Lung (tissue), 12 donors: ENCODE measurements around the gene BATF. TPM values are rescaled to one million over a fixed set of nuclear protein-coding genes. Genes with fewer than 3 reads are reported as not detected.

Source experiments
- ATAC-seq: fragments of 200-7000 bp; cut with Tn5 transposase; one replicate; pipeline ENCODE4 v1.9.1; 2020; ENCODE audit warnings: moderate number of reproducible peaks; ENCODE audit not compliant: insufficient read depth, low FRiP score
- DNase-seq, 3 donors: peaks; one replicate each; pipeline ENCODE4 v3.0.0-alpha.2; 2013 to 2017
- H3K27ac ChIP-seq, 2 donors: one replicate each; pipeline ENCODE4 v1.5.1; 2013; ENCODE audit warnings: mild to moderate bottlenecking in 2 of 2, moderate library complexity in 2 of 2, control low read depth in 1 of 2, inconsistent platforms in 1 of 2, low read depth in 1 of 2, low read length in 1 of 2
- H3K27me3 ChIP-seq, 3 donors: one replicate each; pipeline ENCODE4 v1.5.1; 2013; ENCODE audit warnings: low read length in 2 of 3; ENCODE audit not compliant: control insufficient read depth in 3 of 3, insufficient read depth in 3 of 3
- H3K36me3 ChIP-seq, 4 donors: one replicate each; pipeline ENCODE4 v1.5.1; 2013; ENCODE audit warnings: low read length in 4 of 4, mild to moderate bottlenecking in 1 of 4, moderate library complexity in 1 of 4; ENCODE audit not compliant: control insufficient read depth in 4 of 4, insufficient read depth in 4 of 4
- H3K4me1 ChIP-seq, 5 donors: one replicate each; pipeline ENCODE4 v1.5.1; 2013; ENCODE audit warnings: low read length in 5 of 5, mild to moderate bottlenecking in 2 of 5, moderate library complexity in 1 of 5; ENCODE audit not compliant: control insufficient read depth in 5 of 5, insufficient read depth in 5 of 5
- H3K4me3 ChIP-seq: one replicate; pipeline ENCODE4 v1.5.1; 2013; ENCODE audit warnings: mild to moderate bottlenecking, control low read depth, moderate library complexity
- H3K9ac ChIP-seq, 2 donors: one replicate each; pipeline ENCODE4 v1.5.1; 2013; ENCODE audit warnings: low read length in 2 of 2, control low read depth in 1 of 2; ENCODE audit not compliant: insufficient read depth in 1 of 2
- H3K9me3 ChIP-seq, 4 donors: one replicate each; pipeline ENCODE4 v1.5.1; 2013; ENCODE audit warnings: low read length in 3 of 4, mild to moderate bottlenecking in 1 of 4, moderate library complexity in 1 of 4; ENCODE audit not compliant: control insufficient read depth in 4 of 4, insufficient read depth in 3 of 4
- CTCF ChIP-seq: IDR thresholded peaks from 2 replicates; pipeline ENCODE4 v1.5.1; 2012; ENCODE audit warnings: mild to moderate bottlenecking; ENCODE audit errors: control extremely low read depth, extremely low read depth
- whole genome bisulfite sequencing, 2 donors: extraction: QIAGEN DNeasy Blood & Tissue Kit; methylation state at CpG; one replicate each; pipeline ENCODE4 v1.1.7; 2013; 5-methylcytosine and 5-hydroxymethylcytosine counted together
- polyA plus RNA-seq, 2 donors: library from polyadenylated mRNA; stranded (reverse); fragments of 200-250 nt; gene quantifications; one replicate each; pipeline ENCODE4 v1.2.1, GENCODE V29; 2013
- total RNA-seq, 2 donors: library from RNA; depleted of rRNA in 1 of 2; stranded (reverse); fragments of >200 nt in 1 of 2; gene quantifications; one replicate each; pipeline ENCODE4 v1.2.1, GENCODE V29; 2014 to 2021
- donor health status: control.
- donor health status: control.
- donor health status: Bipolar disorder and iron deficiency.
- donor health status: healthy.
- donor health status: DM: yes; HTN: yes; CAD: no.

Gene BATF
- total and polyA plus RNA-seq, 4 donors: 7.4 to 74.3 (median 11.7) TPM

- no peak for DNase-seq
- Histone ChIP-seq H3K9ac (no peak overlapping the region), H3K4me3 (no peak overlapping the region), H3K9me3 (no peaks in the 10 kb centered on the region), H3K4me1 (peaks cover 0 to 5% (median 0%) of the 10 kb centered on the region in 5 donors), H3K27me3 (peaks cover 0 to under 1% (median 0%) of the 10 kb centered on the region in 3 donors), H3K27ac (no peak overlapping the region), H3K36me3 (no peaks in the 10 kb centered on the region)
- TF ChIP-seq CTCF: no peak
- 84 to 92% methylated on average over 8 of the region's 8 CpGs for WGBS, 2 donors
- ATAC-seq: no peak
Observed at GRCh38 chr14:75566752-75567151, 44.5 kb downstream of the BATF start.

GRCh38 chr14:75568140-75568539, 45.9 kb downstream of the BATF start:
- H3K27me3 ChIP-seq: no peaks in the 10 kb centered on the region
- no peak overlapping the region for H3K9ac ChIP-seq
- H3K27ac ChIP-seq: no peak overlapping the region
- H3K4me3 ChIP-seq: no peak overlapping the region
- peaks cover 0 to 5% (median 0%) of the 10 kb centered on the region in 5 donors for H3K4me1 ChIP-seq
- TF ChIP-seq CTCF: no peak
- H3K9me3 ChIP-seq: no peaks in the 10 kb centered on the region
- WGBS, 2 donors: 92 to 94% methylated on average over 7 of the region's 7 CpGs
- H3K36me3 ChIP-seq: no peaks in the 10 kb centered on the region
- DNase-seq (no peak), ATAC-seq (no peak)

GRCh38 chr14:75568791-75569190, 46.5 kb downstream of the BATF start:
- no peak for TF ChIP-seq CTCF
- Histone ChIP-seq H3K4me3 (no peak overlapping the region), H3K9me3 (no peaks in the 10 kb centered on the region), H3K36me3 (no peaks in the 10 kb centered on the region), H3K27me3 (no peaks in the 10 kb centered on the region), H3K27ac (no peak overlapping the region), H3K9ac (no peak overlapping the region), H3K4me1 (peaks cover 0 to 5% (median 0%) of the 10 kb centered on the region in 5 donors)
- DNase-seq: no peak
- ATAC-seq: no peak
- WGBS, 2 donors: 89 to 93% methylated on average over 6 of the region's 6 CpGs

GRCh38 chr14:75570797-75571196, 48.5 kb downstream of the BATF start:
- Histone ChIP-seq H3K4me3 (no peak overlapping the region), H3K27me3 (no peaks in the 10 kb centered on the region), H3K4me1 (peaks cover 0 to 5% (median 0%) of the 10 kb centered on the region in 5 donors), H3K27ac (no peak overlapping the region), H3K9me3 (no peaks in the 10 kb centered on the region), H3K9ac (no peak overlapping the region), H3K36me3 (no peaks in the 10 kb centered on the region)
- DNase-seq (no peak), ATAC-seq (no peak)
- no peak for TF ChIP-seq CTCF
- WGBS, 2 donors: 25 to 48% methylated on average over 2 of the region's 2 CpGs
